ENCODE measurements around the gene EP300.

DNA sequence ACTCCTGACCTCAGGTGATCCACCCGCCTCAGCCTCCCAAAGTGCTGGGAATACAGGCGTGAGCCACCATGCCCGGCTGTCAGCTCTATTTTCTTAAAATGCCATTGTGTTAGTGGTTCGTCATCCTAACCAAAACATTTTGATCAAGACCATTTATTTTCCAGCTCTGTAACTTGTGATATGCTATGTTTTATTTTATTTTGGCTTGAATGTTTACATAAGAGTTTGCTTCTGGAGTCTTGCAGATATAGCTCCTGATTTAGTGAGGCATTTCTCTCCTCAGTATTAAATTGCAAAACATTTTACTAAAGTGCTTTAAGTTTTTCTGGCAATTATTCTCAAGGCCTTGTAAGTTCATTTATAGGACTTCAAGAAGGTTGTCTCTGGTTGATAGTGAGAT lies 4.4 kb downstream of the EP300 start:
- TF ChIP-seq POLR2AphosphoS5 (IDR thresholded peaks at IDR 0.05; ENCODE audit: borderline replicate concordance, low read depth, low read length) (no peak), EZH2 (IDR thresholded peaks at IDR 0.05) (no peak)

Data from SK-N-MC (cell line).